HFFc6 (cell line): ENCODE measurements around the gene EGFR. TPM values are rescaled to one million over a fixed set of nuclear protein-coding genes. Genes with fewer than 3 reads are reported as not detected.

Experiments used
- DNase-seq: peaks from one replicate; pipeline ENCODE4 v3.0.0-alpha.2; 2018
- H3K27ac Mint-ChIP-seq: 2 replicates; pipeline ENCODE4 v1.8.0; 2020; ENCODE audit warnings: mild to moderate bottlenecking, mixed read lengths
- H3K27me3 Mint-ChIP-seq: 2 replicates; pipeline ENCODE4 v1.8.0; 2021; ENCODE audit warnings: mild to moderate bottlenecking, moderate library complexity, mixed read lengths; ENCODE audit not compliant: insufficient read depth
- H3K36me3 Mint-ChIP-seq: 2 replicates; pipeline ENCODE4 v1.8.0; 2021; ENCODE audit warnings: low read depth, mixed read lengths
- H3K4me1 Mint-ChIP-seq: 2 replicates; pipeline ENCODE4 v1.8.0; 2020; ENCODE audit warnings: low read depth, mixed read lengths
- H3K4me3 Mint-ChIP-seq: 2 replicates; pipeline ENCODE4 v1.8.0; 2020; ENCODE audit warnings: mild to moderate bottlenecking, moderate library complexity, mixed read lengths
- H3K9me3 Mint-ChIP-seq: 2 replicates; pipeline ENCODE4 v1.8.0; 2020; ENCODE audit warnings: mild to moderate bottlenecking, mixed read lengths
- total RNA-seq, 6 experiments: library from RNA; stranded (reverse); fragmentation: NEBNext Ultra II Directional; extraction: Animal tissue kit (Norgen Biotek cat#: 25700); gene quantifications; 2 replicates in 1 of 6; 3 replicates in 5 of 6; pipeline ENCODE4 v1.2.3, GENCODE V29; 2021
- TF ChIP-seq, protein P1 (sequence below): fragments of 200-600 bp; sonication (generic); IDR thresholded peaks from 2 replicates; pipeline ENCODE4 v1.5.0; 2021; ENCODE audit warnings: antibody characterized with exemption, mild to moderate bottlenecking

EGFR gene
- total RNA-seq, 6 experiments from 2014 or later, result 69.9 to 87.2 (median 77.0) TPM

- no peak for DNase-seq
- TF ChIP-seq, protein P1, sequence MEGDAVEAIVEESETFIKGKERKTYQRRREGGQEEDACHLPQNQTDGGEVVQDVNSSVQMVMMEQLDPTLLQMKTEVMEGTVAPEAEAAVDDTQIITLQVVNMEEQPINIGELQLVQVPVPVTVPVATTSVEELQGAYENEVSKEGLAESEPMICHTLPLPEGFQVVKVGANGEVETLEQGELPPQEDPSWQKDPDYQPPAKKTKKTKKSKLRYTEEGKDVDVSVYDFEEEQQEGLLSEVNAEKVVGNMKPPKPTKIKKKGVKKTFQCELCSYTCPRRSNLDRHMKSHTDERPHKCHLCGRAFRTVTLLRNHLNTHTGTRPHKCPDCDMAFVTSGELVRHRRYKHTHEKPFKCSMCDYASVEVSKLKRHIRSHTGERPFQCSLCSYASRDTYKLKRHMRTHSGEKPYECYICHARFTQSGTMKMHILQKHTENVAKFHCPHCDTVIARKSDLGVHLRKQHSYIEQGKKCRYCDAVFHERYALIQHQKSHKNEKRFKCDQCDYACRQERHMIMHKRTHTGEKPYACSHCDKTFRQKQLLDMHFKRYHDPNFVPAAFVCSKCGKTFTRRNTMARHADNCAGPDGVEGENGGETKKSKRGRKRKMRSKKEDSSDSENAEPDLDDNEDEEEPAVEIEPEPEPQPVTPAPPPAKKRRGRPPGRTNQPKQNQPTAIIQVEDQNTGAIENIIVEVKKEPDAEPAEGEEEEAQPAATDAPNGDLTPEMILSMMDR, result no peak
- H3K27ac Mint-ChIP-seq, result peak overlapping the region; percentile 20; the same call in 1 of the 2 replicates
- no peak overlapping the region for H3K4me3 Mint-ChIP-seq
- H3K9me3 Mint-ChIP-seq, result no peaks in the 10 kb centered on the region
- peaks cover 32% of the 10 kb centered on the region for H3K36me3 Mint-ChIP-seq
- peaks cover 82% of the 10 kb centered on the region for H3K4me1 Mint-ChIP-seq
- peaks cover 2% of the 10 kb centered on the region for H3K27me3 Mint-ChIP-seq
Measured at GRCh38 chr7:55078465-55079372, 59.9 kb downstream of the EGFR start.

DNA sequence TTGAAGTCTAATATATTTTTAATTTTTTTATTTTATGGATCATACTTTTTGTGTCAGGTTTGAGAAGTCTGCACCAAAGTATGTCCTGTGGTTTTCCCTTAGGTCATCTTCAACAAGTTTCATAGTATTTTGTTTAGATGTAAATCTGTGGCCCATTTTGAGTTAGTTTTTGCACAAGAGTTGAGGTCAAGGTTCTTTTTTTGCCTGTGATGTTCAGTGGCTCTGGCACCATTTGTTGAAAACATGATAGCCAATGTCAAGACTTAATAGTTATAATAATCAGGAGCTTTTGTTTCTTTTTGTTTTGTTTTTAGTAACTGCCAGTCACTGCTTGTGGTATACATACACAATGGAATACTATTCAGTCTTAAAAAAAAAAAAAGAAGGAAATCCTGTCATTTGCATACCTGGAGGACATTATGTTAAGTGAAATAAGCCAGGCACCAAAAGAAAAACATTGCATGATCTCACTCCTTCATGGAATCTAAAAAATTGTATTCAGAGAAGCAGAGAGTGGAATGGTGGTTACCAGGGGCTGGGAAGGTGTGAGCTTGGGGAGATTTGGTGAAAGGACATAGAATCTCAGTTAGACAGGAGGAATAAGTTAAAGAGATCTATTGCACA lies 61.3 kb downstream of the EGFR start:
- TF ChIP-seq, protein P1, result no peak
- H3K27me3 Mint-ChIP-seq, result peaks cover 2% of the 10 kb centered on the region
- H3K9me3 Mint-ChIP-seq, result no peaks in the 10 kb centered on the region
- H3K27ac Mint-ChIP-seq, result peak overlapping the region; percentile 44
- H3K4me1 Mint-ChIP-seq, result peaks cover 82% of the 10 kb centered on the region
- no peak overlapping the region for H3K4me3 Mint-ChIP-seq
- H3K36me3 Mint-ChIP-seq, result peaks cover 42% of the 10 kb centered on the region
- DNase-seq, result no peak

- TF ChIP-seq, protein P1, result no peak
- Mint-ChIP-seq H3K27me3 (peaks cover 2% of the 10 kb centered on the region), H3K4me3 (peak overlapping the region; percentile 47), H3K27ac (peak overlapping the region; percentile 79), H3K36me3 (peaks cover 42% of the 10 kb centered on the region), H3K4me1 (peaks cover 84% of the 10 kb centered on the region), H3K9me3 (no peaks in the 10 kb centered on the region)
- no peak for DNase-seq
Measured at GRCh38 chr7:55081068-55081467, 62.3 kb downstream of the EGFR start.

DNA sequence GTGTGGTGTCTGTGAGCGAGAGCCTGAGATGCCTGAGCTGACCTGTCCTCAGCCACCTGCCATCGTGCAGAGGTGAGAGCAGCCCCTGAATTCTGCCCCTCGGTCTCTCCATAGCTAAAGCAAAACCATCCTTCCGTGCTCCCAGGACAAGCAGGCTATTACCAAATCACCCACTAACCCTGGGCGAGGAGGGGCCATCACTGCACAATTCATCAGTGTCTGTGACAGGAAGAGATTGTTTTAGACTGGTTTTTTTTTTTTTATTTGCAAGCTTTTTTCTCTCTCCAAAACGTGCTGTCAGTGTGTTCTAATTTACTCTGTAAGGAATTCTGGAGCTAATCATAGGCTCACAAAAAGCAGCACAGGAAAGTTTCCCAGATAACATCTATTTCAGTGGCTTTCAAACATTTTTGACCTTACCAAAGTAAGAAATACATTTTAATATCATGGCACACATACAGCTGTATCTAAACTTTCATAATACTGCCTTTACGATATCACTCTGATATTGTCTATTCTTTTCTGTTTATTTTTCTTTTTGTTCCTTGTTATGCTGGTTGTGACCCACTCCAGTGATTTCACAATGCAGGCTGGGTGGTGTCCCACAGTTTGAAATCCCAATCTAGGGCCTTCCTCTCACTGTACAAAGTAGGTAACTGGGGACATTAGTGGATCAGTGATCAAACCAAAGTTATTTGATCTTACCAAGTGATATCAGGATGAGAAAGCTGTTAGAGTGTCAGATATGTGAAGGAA lies 62.8 kb downstream of the EGFR start:
- Mint-ChIP-seq H3K4me1 (peaks cover 86% of the 10 kb centered on the region), H3K4me3 (peak overlapping the region; percentile 47)

DNA sequence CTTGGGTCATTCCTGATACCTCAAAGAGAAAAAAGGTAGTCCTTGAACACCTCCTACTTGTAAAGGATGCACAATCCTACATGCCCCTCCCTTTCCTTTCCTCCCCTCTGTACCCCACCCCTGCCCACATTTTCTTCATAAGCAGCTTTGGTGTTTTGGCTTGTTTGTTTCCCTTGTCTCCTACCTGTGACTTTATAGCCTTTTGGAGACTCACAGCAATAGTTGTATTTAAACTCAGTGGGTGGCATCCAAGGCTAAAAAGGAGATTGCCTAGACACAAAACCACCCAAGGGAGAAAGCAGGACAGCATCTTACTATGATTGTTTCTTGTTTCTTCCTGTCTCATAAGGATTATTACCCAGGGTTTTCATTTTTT lies 63.4 kb downstream of the EGFR start:
- H3K36me3 Mint-ChIP-seq, result peaks cover 33% of the 10 kb centered on the region
- TF ChIP-seq, protein P1, result no peak
- H3K27me3 Mint-ChIP-seq, result peaks cover 2% of the 10 kb centered on the region
- H3K4me3 Mint-ChIP-seq, result no peak overlapping the region
- DNase-seq, result no peak
- peak overlapping the region; percentile 79 for H3K27ac Mint-ChIP-seq
- no peaks in the 10 kb centered on the region for H3K9me3 Mint-ChIP-seq
- peaks cover 86% of the 10 kb centered on the region for H3K4me1 Mint-ChIP-seq

More for the DNA sequence above, 62.8 kb downstream of the EGFR start:
- peaks cover 38% of the 10 kb centered on the region for H3K36me3 Mint-ChIP-seq
- no peaks in the 10 kb centered on the region for H3K9me3 Mint-ChIP-seq
- TF ChIP-seq, protein P1, result no peak
- peaks cover 2% of the 10 kb centered on the region for H3K27me3 Mint-ChIP-seq
- no peak for DNase-seq
- peak overlapping the region; percentile 79 for H3K27ac Mint-ChIP-seq
